HCT116 (cell line): ENCODE measurements around the gene TMEM238. TPM values are rescaled to one million over a fixed set of nuclear protein-coding genes. Genes with fewer than 3 reads are reported as not detected.
A peak's percentile ranks its signal among the peaks of the same experiment; 100 is the strongest.

Source experiments
- ATAC-seq: fragments of 200-7000 bp; cut with Tn5 transposase; 2 replicates; pipeline ENCODE4 v1.9.1; 2020; ENCODE audit warnings: mild to moderate bottlenecking, moderate library complexity
- BruUV-seq: library from RNA; stranded (reverse); fragments of 400-500 nt; replicated peaks from 2 replicates; lab custom pipeline; 2021; lab: Mats Ljungman, UMichigan
- CTCF ChIA-PET: fragments of 300-600 bp; sonication (Branson Sonifier 250); formaldehyde crosslinking; loops from one replicate; lab custom pipeline; 2021; ENCODE audit warnings: antibody characterized with exemption; lab: Charles Lee
- POLR2A ChIA-PET: fragments of 300-600, 350-600 bp; sonication (Branson Sonifier 250); formaldehyde crosslinking; loops from one replicate; lab custom pipeline; 2021; ENCODE audit warnings: antibody characterized with exemption; lab: Charles Lee
- RAD21 ChIA-PET, 2 experiments: fragments of 300-600 bp; sonication (Branson Sonifier 250); formaldehyde crosslinking; loops; one replicate each; lab custom pipeline; 2023; ENCODE audit warnings: low total read pairs in 2 of 2; ENCODE audit not compliant: uncharacterized antibody in 2 of 2, unreplicated experiment in 2 of 2, low non-redundant PET in 1 of 2; lab: Charles Lee
- DNase-seq: peaks from one replicate; pipeline ENCODE4 v3.0.0-alpha.2; 2010; ENCODE audit warnings: low read depth, low spot score
- H2AFZ ChIP-seq: fragments of 200-600 bp; shearing (Covaris generic), sonication (generic); 2 replicates; pipeline ENCODE4 v1.6.1; 2017; ENCODE audit warnings: low read depth, mixed run types, mixed read lengths, antibody characterized with exemption, low read length; ENCODE audit not compliant: poor library complexity, severe bottlenecking
- H3K27ac ChIP-seq: 2 replicates; pipeline ENCODE4 v1.5.1; 2012; ENCODE audit warnings: low read depth, low read length
- H3K27me3 ChIP-seq: fragments of 200-600 bp; sonication (generic); 2 replicates; pipeline ENCODE4 v1.6.1; 2016; ENCODE audit warnings: mixed run types, low read length, mixed read lengths; ENCODE audit not compliant: insufficient read depth
- H3K36me3 ChIP-seq, 2 experiments: fragments of 200-500 bp in 1 of 2; fragments of 200-600 bp in 1 of 2; sonication (Bioruptor generic) in 1 of 2; sonication (generic) in 1 of 2; 2 replicates each; pipeline versions ENCODE4 v1.5.1 to v1.6.1; 2014 to 2016; ENCODE audit warnings: low read length in 2 of 2, inconsistent platforms in 1 of 2, mixed read lengths in 1 of 2, mixed run types in 1 of 2; ENCODE audit not compliant: insufficient read depth in 2 of 2, control insufficient read depth in 1 of 2
- H3K4me1 ChIP-seq, 2 experiments: fragments of 200-600 bp in 1 of 2; sonication (generic) in 1 of 2; 2 replicates each; pipeline versions ENCODE4 v1.5.1 to v1.6.1; 2012 to 2017; ENCODE audit warnings: low read length in 2 of 2, inconsistent platforms in 1 of 2, mild to moderate bottlenecking in 1 of 2, mixed read lengths in 1 of 2, mixed run types in 1 of 2, moderate library complexity in 1 of 2; ENCODE audit not compliant: insufficient read depth in 2 of 2, control insufficient read depth in 1 of 2
- H3K4me2 ChIP-seq: fragments of 200-600 bp; sonication (generic); 2 replicates; pipeline ENCODE4 v1.6.1; 2017; ENCODE audit warnings: mixed run types, low read length, mixed read lengths
- H3K4me3 ChIP-seq, 2 experiments: fragments of 200-600 bp in 1 of 2; sonication (generic) in 1 of 2; replicated peaks in 1 of 2; 2 replicates each; pipeline ENCODE4 v1.5.1; 2011 to 2016; ENCODE audit warnings: low read length in 2 of 2, control low read depth in 1 of 2, low read depth in 1 of 2, mild to moderate bottlenecking in 1 of 2, mixed read lengths in 1 of 2, mixed run types in 1 of 2
- H3K79me2 ChIP-seq: fragments of 200-600 bp; sonication (generic); 2 replicates; pipeline ENCODE4 v1.6.1; 2017; ENCODE audit warnings: mild to moderate bottlenecking, mixed run types, low read length, moderate library complexity, mixed read lengths; ENCODE audit not compliant: insufficient read depth
- H3K9ac ChIP-seq: fragments of 200-600 bp; sonication (generic); 2 replicates; pipeline ENCODE4 v1.6.1; 2016; ENCODE audit warnings: low read length, mixed read lengths
- H3K9me2 ChIP-seq: fragments of 200-600 bp; sonication (generic), shearing (Covaris generic); 2 replicates; pipeline ENCODE4 v1.6.1; 2017; ENCODE audit warnings: mixed run types, mild to moderate bottlenecking, moderate library complexity; ENCODE audit not compliant: insufficient read depth
- H3K9me3 ChIP-seq, 2 experiments: fragments of 200-500 bp in 1 of 2; fragments of 200-600 bp in 1 of 2; sonication (Bioruptor generic) in 1 of 2; sonication (generic) in 1 of 2; 2 replicates each; pipeline ENCODE4 v1.6.1; 2014 to 2017; ENCODE audit warnings: low read length in 2 of 2, mixed read lengths in 2 of 2, inconsistent platforms in 1 of 2, low read depth in 1 of 2, mild to moderate bottlenecking in 1 of 2, mixed run types in 1 of 2, moderate library complexity in 1 of 2; ENCODE audit not compliant: control insufficient read depth in 1 of 2, insufficient read depth in 1 of 2
- H4K20me1 ChIP-seq: fragments of 200-600 bp; sonication (generic), shearing (Covaris generic); 2 replicates; pipeline ENCODE4 v1.6.1; 2017; ENCODE audit warnings: mixed run types, mild to moderate bottlenecking, moderate library complexity; ENCODE audit not compliant: insufficient read depth
- POLR2A ChIP-seq: IDR thresholded peaks from 2 replicates; pipeline ENCODE4 v1.7.0; 2011; ENCODE audit warnings: borderline replicate concordance; ENCODE audit not compliant: insufficient read depth, insufficient read length; ENCODE audit errors: extremely low read depth
- POLR2AphosphoS5 ChIP-seq: IDR thresholded peaks from 2 replicates; pipeline ENCODE4 v1.6.1; 2011; ENCODE audit warnings: mild to moderate bottlenecking, low read depth, low read length, moderate library complexity
- RAD21 ChIP-seq: IDR thresholded peaks from 2 replicates; pipeline ENCODE4 v1.6.1; 2012; ENCODE audit warnings: low read depth, mild to moderate bottlenecking
- SP1 ChIP-seq: IDR thresholded peaks from 2 replicates; pipeline ENCODE4 v1.6.1; 2012; ENCODE audit warnings: low read depth
- SRF ChIP-seq: IDR thresholded peaks from 2 replicates; pipeline ENCODE4 v1.6.1; 2012; ENCODE audit warnings: low read depth
- TCF7L2 ChIP-seq: IDR thresholded peaks from 2 replicates; pipeline ENCODE4 v1.7.0; 2011; ENCODE audit warnings: borderline replicate concordance, inconsistent platforms; ENCODE audit not compliant: insufficient read depth, insufficient read length; ENCODE audit errors: extremely low read depth
- ZFX ChIP-seq: fragments of 450-650 bp; IDR thresholded peaks from 2 replicates; pipeline ENCODE4 v1.6.1; 2017
- intact Hi-C: fragments of 100-400 bp; cut with micrococcal nuclease; formaldehyde crosslinking; loops from 2 replicates; pipeline ENCODE4 v1.10.0; 2022
- total RNA-seq: library from RNA; stranded (reverse); gene quantifications from one replicate; pipeline ENCODE4 v1.2.1, GENCODE V29; 2021; ENCODE audit not compliant: unreplicated experiment
- TF ChIP-seq, protein P1 (sequence below): IDR thresholded peaks from 2 replicates; pipeline ENCODE4 v1.6.1; 2012

Gene TMEM238
- total RNA-seq, 1 experiment from 2014 or later: 21.0 TPM

DNA sequence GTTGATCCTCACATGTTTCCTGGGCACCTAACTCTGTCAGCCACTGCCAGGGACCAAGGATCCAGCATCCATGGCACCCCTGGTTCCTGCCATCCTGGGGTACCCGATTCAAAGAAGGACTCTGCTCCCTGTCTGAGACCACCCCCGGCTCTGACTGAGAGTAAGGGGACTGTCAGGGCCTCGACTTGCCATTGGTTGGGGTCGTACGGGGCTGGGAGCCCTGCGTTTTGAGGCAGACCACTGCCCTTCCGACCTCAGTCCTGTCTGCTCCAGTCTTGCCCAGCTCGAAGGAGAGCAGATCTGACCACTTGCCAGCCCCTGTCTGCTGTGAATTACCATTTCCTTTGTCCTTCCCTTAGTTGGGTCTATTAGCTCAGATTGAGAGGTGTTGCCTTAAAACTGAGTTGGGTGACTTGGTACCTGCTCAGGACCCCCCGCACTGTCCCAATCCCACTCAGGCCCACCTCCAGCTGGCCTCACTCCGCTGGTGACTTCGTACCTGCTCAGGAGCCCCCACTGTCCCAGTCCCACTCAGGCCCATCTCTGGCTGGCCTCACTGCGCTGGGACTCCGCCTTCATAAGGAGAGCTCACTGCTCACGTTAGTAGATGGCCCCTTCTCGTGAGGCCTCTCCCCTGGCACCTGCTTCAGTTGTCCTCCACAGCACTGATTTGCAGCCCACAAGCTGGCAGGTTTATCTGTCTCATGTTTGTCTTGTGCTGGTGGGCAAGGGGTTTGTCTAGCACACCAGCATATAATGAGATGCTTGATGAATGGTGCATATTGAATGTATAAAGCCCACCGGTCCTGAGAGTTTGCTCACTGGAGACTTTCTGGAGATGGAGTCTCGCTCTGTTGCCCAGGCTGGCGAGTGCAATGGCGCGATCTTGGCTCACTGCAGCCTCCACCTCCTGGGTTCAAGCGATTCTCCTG, 5.6 kb upstream of the TMEM238 start:
- Histone ChIP-seq H3K4me3 (no peak overlapping the region), H3K79me2 (peaks cover 42% of the 10 kb centered on the region), H3K27me3 (no peaks in the 10 kb centered on the region), H3K4me2 (no peak overlapping the region), H2AFZ (no peak overlapping the region), H3K9ac (no peak overlapping the region), H4K20me1 (peaks cover 48% of the 10 kb centered on the region; the same call in 1 of the 2 replicates), H3K36me3 (peaks cover 18 to 43% of the 10 kb centered on the region in 2 experiments), H3K9me2 (no peaks in the 10 kb centered on the region), H3K9me3 (no peaks in the 10 kb centered on the region), H3K27ac (peak overlapping the region; percentile 25), H3K4me1 (peaks cover 12 to 57% of the 10 kb centered on the region in 2 experiments)
- ChIA-PET POLR2A (interaction anchor here (1.0 to 2.5 kb wide), 7 partner anchors 10 to 94 kb away, joined by 3 to 15 read pairs (median 4); partner anchors contain the start of gene UBE2S), CTCF (no interaction called here), RAD21 (no interaction called here)
- TF ChIP-seq RAD21 (no peak), POLR2A (peak; percentile 18), POLR2AphosphoS5 (peak; percentile 38)
- intact Hi-C loops: no loop called here
- DNase-seq (no peak), ATAC-seq (no peak)
- no TSS peak for BruUV-seq

DNA sequence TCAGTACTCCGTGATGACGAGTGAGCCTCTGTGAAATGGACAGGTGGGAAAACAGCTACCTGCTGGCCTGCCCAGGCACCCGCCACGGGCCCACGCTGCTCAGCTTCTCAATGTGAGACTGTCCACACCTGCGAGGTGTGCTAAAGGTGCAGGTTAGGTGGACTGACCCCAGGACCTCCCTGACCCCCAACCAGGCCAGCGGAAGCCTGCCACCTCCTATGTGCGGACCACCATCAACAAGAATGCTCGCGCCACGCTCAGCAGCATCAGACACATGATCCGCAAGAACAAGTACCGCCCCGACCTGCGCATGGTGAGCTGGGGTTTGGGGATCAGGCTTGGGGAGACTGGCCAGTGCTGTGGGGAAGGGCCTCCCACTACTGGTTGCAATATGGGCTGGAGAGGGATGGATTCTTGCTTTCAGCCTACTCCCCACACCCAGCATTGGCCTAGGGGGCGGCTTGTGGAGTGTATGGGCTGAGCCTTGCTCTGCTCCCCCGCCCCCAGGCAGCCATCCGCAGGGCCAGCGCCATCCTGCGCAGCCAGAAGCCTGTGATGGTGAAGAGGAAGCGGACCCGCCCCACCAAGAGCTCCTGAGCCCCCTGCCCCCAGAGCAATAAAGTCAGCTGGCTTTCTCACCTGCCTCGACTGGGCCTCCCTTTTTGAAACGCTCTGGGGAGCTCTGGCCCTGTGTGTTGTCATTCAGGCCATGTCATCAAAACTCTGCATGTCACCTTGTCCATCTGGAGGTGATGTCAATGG, 3.8 kb upstream of the TMEM238 start:
- peak overlapping the region; percentile 99 to 100; a peak in 3 of 4 replicates for H3K4me3 ChIP-seq
- TF ChIP-seq TCF7L2: no peak
- no peak for TF ChIP-seq ZFX
- TF ChIP-seq SP1: no peak
- TF ChIP-seq, protein P1, sequence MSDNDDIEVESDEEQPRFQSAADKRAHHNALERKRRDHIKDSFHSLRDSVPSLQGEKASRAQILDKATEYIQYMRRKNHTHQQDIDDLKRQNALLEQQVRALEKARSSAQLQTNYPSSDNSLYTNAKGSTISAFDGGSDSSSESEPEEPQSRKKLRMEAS: no peak
- TF ChIP-seq SRF: no peak
- H3K9me3 ChIP-seq: no peaks in the 10 kb centered on the region
- BruUV-seq: no TSS peak
- peaks cover 18 to 43% of the 10 kb centered on the region in 2 experiments for H3K36me3 ChIP-seq
- intact Hi-C loops: no loop called here
- ChIA-PET POLR2A (interaction anchor here (1.0 kb wide), 2 partner anchors 38 to 48 kb away, joined by 3 to 4 read pairs; partner anchors contain the start of gene KMT5C), CTCF (no interaction called here), RAD21 (no interaction called here)
- H3K27ac ChIP-seq: peak overlapping the region; percentile 99
- peak overlapping the region; percentile 99 for H3K4me2 ChIP-seq
- no peaks in the 10 kb centered on the region for H3K27me3 ChIP-seq
- peak overlapping the region; percentile 94; the same call in 1 of the 2 replicates for H3K9ac ChIP-seq
- no peak overlapping the region for H2AFZ ChIP-seq
- H3K79me2 ChIP-seq: peaks cover 51% of the 10 kb centered on the region
- peaks cover 48% of the 10 kb centered on the region; the same call in 1 of the 2 replicates for H4K20me1 ChIP-seq
- no peak for DNase-seq
- H3K4me1 ChIP-seq: peaks cover 6 to 61% of the 10 kb centered on the region in 2 experiments; a peak in 3 of 4 replicates
- H3K9me2 ChIP-seq: no peaks in the 10 kb centered on the region
- no peak for ATAC-seq
